ENCODE results near the gene ACTA1.
"Not testable (repeated sequence)": the region's sequence is repeated elsewhere in the genome, so short reads cannot be mapped to it uniquely, and the experiment has no call there.

ACTA1 gene

GRCh38 chr1:229409616-229410369 lies 24.1 kb downstream of the ACTA1 start:
- no peak for DNase-seq (ENCODE audit: low read depth)

- no peak for DNase-seq (ENCODE audit: low read depth)
Measured at GRCh38 chr1:229408458-229409037, 25.3 kb downstream of the ACTA1 start.

GRCh38 chr1:229407206-229408026 lies 26.5 kb downstream of the ACTA1 start:
- no peak for DNase-seq (ENCODE audit: low read depth)

- DNase-seq (ENCODE audit: low read depth): no peak
Measured at GRCh38 chr1:229406798-229407197, 27.1 kb downstream of the ACTA1 start.

- no peak for DNase-seq (ENCODE audit: low read depth)
Measured at GRCh38 chr1:229403573-229403972, 30.3 kb downstream of the ACTA1 start.

GRCh38 chr1:229402993-229403392 lies 30.9 kb downstream of the ACTA1 start:
- no peak for DNase-seq (ENCODE audit: low read depth)

GRCh38 chr1:229402329-229402728 lies 31.6 kb downstream of the ACTA1 start:
- DNase-seq (ENCODE audit: low read depth): not testable (repeated sequence)

GRCh38 chr1:229397762-229398161 lies 36.1 kb downstream of the ACTA1 start:
- DNase-seq (ENCODE audit: low read depth): no peak

- DNase-seq (ENCODE audit: low read depth): no peak
Measured at GRCh38 chr1:229396585-229397206, 37.2 kb downstream of the ACTA1 start.

GRCh38 chr1:229394517-229394916 lies 39.4 kb downstream of the ACTA1 start:
- not testable (repeated sequence) for DNase-seq (ENCODE audit: low read depth)

- no peak for DNase-seq (ENCODE audit: low read depth)
Measured at GRCh38 chr1:229392936-229393335, 41.0 kb downstream of the ACTA1 start.

GRCh38 chr1:229390130-229390529 lies 43.8 kb downstream of the ACTA1 start:
- DNase-seq (ENCODE audit: low read depth): no peak

GRCh38 chr1:229388897-229389580 lies 44.9 kb downstream of the ACTA1 start:
- DNase-seq (ENCODE audit: low read depth): no peak

- DNase-seq (ENCODE audit: low read depth): no peak
Measured at GRCh38 chr1:229385853-229386456, 47.9 kb downstream of the ACTA1 start.

GRCh38 chr1:229384822-229385221 lies 49.1 kb downstream of the ACTA1 start:
- DNase-seq (ENCODE audit: low read depth): no peak

GRCh38 chr1:229383961-229384360 lies 49.9 kb downstream of the ACTA1 start:
- DNase-seq (ENCODE audit: low read depth): no peak

GRCh38 chr1:229383188-229383587 lies 50.7 kb downstream of the ACTA1 start:
- no peak for DNase-seq (ENCODE audit: low read depth)
